LNCaP clone FGC (cell line): ENCODE results near the gene NR1H4.
"Not testable (repeated sequence)": the region's sequence is repeated elsewhere in the genome, so short reads cannot be mapped to it uniquely, and the experiment has no call there.

Experiments
- DNase-seq: peaks from one replicate; pipeline ENCODE4 v3.0.0-alpha.2; 2011; ENCODE audit warnings: low read depth
- H3K4me3 ChIP-seq: 2 replicates; pipeline ENCODE4 v1.5.1; 2011; ENCODE audit warnings: mild to moderate bottlenecking, low read depth, low read length, control low read depth
- CTCF ChIP-seq: IDR thresholded peaks from 2 replicates; pipeline ENCODE4 v1.5.1; 2012; ENCODE audit warnings: mild to moderate bottlenecking; ENCODE audit not compliant: control insufficient read depth, insufficient read depth; ENCODE audit errors: extremely low read depth

The NR1H4 gene

DNA sequence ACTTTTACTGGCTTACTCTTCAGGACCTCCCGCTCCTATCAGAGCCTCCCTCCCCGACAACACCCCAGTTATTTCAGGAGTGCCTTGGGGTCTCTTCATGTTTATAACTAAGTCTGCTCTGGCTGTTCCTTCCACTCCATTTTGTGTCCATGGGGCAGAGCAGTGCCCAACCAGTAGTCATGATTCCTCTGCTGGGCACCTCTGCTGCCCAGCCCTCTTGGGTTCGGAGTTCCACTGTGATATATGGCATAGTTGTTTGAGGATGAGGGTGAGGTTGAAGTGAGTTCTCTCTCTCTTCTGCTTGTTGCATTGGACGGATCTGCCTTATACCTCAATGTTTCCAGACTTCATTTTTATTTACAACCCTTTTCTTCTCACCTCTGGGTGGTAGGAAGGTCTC lies 17.4 kb downstream of the NR1H4 start:
- no peak for TF ChIP-seq CTCF
- no peak for DNase-seq
- no peak overlapping the region for H3K4me3 ChIP-seq

- TF ChIP-seq CTCF = no peak
- H3K4me3 ChIP-seq = no peak overlapping the region
- DNase-seq = no peak
Observed at GRCh38 chr12:100493396-100494012, 19.8 kb downstream of the NR1H4 start.

- no peak for DNase-seq
- no peak for TF ChIP-seq CTCF
- H3K4me3 ChIP-seq = no peak overlapping the region
Observed at GRCh38 chr12:100494026-100494425, 20.4 kb downstream of the NR1H4 start.

DNA sequence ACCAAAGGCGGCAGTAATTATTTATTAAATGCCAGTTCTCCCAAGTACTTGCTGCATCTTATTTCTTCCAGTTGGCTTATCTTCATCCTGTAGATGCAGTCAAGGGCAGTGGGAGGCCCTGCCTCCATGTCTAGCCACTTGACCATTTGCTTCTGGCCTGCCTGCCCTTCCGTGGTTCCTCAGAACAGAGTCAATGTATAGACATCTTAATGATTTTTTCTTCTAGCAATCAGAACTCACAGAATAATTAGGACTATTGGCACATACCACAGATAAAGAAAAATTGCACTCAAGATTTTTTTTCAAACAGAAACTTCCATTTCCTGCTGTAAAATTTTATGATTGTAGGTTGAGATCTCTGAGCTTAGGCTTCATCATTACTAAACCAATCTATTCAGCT lies 20.9 kb downstream of the NR1H4 start:
- DNase-seq = no peak
- no peak overlapping the region for H3K4me3 ChIP-seq
- no peak for TF ChIP-seq CTCF

DNA sequence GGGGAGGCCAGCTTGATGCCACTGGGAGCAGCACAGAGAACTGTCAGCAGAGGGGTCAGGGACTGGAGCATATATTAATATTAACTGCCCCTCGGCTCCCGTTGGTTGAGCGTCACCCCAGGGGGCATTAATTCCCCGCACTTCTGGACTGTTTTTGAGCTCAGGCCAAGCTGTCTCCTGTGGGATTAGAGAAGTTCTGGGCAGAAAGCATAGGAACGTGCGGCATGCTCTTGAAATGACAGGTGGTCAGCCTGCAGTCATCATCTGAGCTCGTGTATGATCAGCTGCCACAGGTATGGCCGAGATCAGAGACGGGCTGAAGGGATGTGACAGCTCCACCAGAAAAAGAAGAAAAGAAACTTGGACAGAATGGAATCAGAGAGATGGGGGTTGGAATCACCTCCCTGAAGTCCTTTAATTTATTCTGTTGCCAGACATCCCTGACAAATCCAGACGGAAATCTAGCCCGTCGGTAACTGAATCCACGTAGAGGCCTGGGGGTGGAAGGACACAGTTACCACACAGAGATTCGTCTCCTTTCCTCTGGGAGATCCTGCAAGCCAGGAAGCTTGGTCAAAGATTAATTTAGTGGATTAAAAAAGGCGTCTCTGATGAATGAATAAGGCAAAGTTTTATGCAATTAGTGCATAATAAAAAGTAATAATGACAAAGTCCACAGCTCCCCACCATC lies 23.6 kb downstream of the NR1H4 start:
- no peak for TF ChIP-seq CTCF
- DNase-seq = no peak
- no peak overlapping the region for H3K4me3 ChIP-seq

DNA sequence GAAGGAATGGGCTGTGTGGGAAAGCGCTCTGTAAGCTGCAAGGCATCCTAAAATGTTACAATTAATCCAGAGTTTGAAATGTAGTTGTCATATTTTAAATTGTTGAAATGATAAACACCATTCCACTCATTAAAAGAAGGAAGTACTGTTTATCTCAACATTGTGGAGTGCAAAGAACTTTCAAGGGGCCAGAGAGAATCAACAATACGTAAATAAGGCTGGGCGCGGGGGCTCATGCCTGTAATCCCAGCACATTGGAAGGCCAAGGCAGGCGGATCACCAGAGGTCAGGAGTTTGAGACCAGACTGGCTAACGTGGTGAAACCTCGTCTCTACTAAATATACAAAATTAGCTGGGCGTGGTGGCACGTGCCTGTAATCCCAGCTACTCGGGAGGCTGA lies 24.5 kb downstream of the NR1H4 start:
- DNase-seq = no peak
- no peak overlapping the region for H3K4me3 ChIP-seq
- TF ChIP-seq CTCF = no peak

DNA sequence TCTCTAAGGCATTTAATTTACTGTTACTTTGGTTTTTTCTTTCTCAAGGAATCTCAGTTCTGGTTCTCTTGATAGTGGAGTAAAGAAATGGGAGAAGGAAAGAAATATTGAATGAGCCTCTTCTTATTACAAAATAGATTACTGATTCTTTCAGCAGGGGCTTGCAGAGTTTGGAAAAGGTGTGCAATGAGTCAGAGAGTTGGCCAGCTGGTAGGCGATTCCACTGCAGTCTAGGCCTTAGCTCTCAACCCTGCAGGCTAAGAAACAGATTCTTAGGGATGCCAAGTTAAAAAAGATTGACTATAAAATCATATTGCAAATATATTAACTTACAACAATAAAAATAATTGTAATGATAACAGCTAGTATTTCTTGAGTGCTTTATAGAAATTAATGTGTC lies 25.8 kb downstream of the NR1H4 start:
- DNase-seq = no peak

DNA sequence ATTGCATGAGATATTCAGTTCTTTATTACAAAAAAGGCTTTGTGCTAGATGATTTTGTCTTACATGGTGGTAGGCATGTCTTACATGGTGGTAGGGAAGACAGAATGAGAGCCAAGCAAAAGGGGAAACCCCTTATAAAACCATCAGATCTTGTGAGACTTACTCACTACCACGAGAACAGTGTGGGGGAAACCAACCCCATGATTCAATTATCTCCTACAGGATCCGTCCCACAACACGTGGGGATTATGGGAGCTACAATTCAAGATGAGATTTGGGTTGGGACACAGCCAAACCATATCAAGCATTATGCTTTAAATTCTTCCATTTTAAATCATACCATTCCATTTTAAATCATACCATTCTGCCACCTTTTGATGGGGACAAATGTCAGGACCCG lies 29.1 kb downstream of the NR1H4 start:
- H3K4me3 ChIP-seq, DNase-seq: not testable (repeated sequence)

More for the DNA sequence above, 25.8 kb downstream of the NR1H4 start:
- no peak overlapping the region for H3K4me3 ChIP-seq
- TF ChIP-seq CTCF = no peak
